ENCODE data around the gene SIAE.
"Not testable (repeated sequence)": the region's sequence is repeated elsewhere in the genome, so short reads cannot be mapped to it uniquely, and the experiment has no call there.

The SIAE gene

GRCh38 chr11:124622531-124623451 is 50.7 kb downstream of the SIAE start, which contains the start of gene TBRG1:
Gene TBRG1, plus strand, starts transcription at chr11:124622864. Its CDS starts 220 bp downstream, at chr11:124623084.
- DNase-seq, result peak; percentile 94

- DNase-seq, result no peak
Measured at GRCh38 chr11:124618863-124619262, 54.7 kb downstream of the SIAE start.

GRCh38 chr11:124612567-124613246 is 60.8 kb downstream of the SIAE start:
- DNase-seq, result no peak

- no peak for DNase-seq
Measured at GRCh38 chr11:124612045-124612444, 61.5 kb downstream of the SIAE start.

- DNase-seq, result no peak
Measured at GRCh38 chr11:124611064-124611463, 62.5 kb downstream of the SIAE start, which contains the start of gene PANX3. Gene PANX3, plus strand, starts transcription at chr11:124611428. Its CDS starts 129 bp downstream, at chr11:124611557.

- DNase-seq, result no peak
Measured at GRCh38 chr11:124610295-124610694, 63.2 kb downstream of the SIAE start.

- DNase-seq, result peak; percentile 16
Measured at GRCh38 chr11:124608147-124608546, 65.4 kb downstream of the SIAE start.

- DNase-seq, result peak; percentile 13
Measured at GRCh38 chr11:124605719-124606118, 67.8 kb downstream of the SIAE start.

- DNase-seq, result not testable (repeated sequence)
Measured at GRCh38 chr11:124602723-124603122, 70.8 kb downstream of the SIAE start.

- DNase-seq, result no peak
Measured at GRCh38 chr11:124602193-124602592, 71.3 kb downstream of the SIAE start.

GRCh38 chr11:124600621-124601320 is 72.8 kb downstream of the SIAE start:
- DNase-seq, result no peak

- DNase-seq, result no peak
Measured at GRCh38 chr11:124597626-124598025, 75.9 kb downstream of the SIAE start.

GRCh38 chr11:124595302-124595701 is 78.2 kb downstream of the SIAE start:
- no peak for DNase-seq

- no peak for DNase-seq
Measured at GRCh38 chr11:124592627-124593026, 80.9 kb downstream of the SIAE start.

- no peak for DNase-seq
Measured at GRCh38 chr11:124591430-124591829, 82.1 kb downstream of the SIAE start.

GRCh38 chr11:124586238-124586860 is 87.2 kb downstream of the SIAE start:
- peak; percentile 74 for DNase-seq

- DNase-seq, result no peak
Measured at GRCh38 chr11:124584681-124585372, 88.7 kb downstream of the SIAE start.

- no peak for DNase-seq
Measured at GRCh38 chr11:124583781-124584180, 89.8 kb downstream of the SIAE start.
